Measurements from ENCODE around the gene FKBP7. TPM values are rescaled to one million over a fixed set of nuclear protein-coding genes. Genes with fewer than 3 reads are reported as not detected.

FKBP7 gene
- total and polyA plus RNA-seq, 2 of the 13 experiments (the other 11 are each of a cell fraction or from before 2014, with no cell fraction given) = 12.4 to 14.8 TPM

- TF ChIP-seq GZF1 (CRISPR knock-in tag; IDR thresholded peaks at IDR 0.05) (no peak), TEAD3 (CRISPR knock-in tag; optimal IDR thresholded peaks at IDR 0.05; ENCODE audit: borderline replicate concordance) (peak; percentile 2), ZNF598 (CRISPR knock-in tag; IDR thresholded peaks at IDR 0.05; ENCODE audit: borderline replicate concordance) (no peak), ZNF615 (CRISPR knock-in tag; IDR thresholded peaks at IDR 0.05; ENCODE audit: borderline replicate concordance) (peak; percentile 89; the same call in 1 of the 2 replicates), ATF3 (CRISPR knock-in tag; IDR thresholded peaks at IDR 0.05) (no peak), JUND (CRISPR knock-in tag; IDR thresholded peaks at IDR 0.05) (no peak), ZSCAN31 (CRISPR knock-in tag; IDR thresholded peaks at IDR 0.05; ENCODE audit: low read depth) (no peak), AHR (CRISPR knock-in tag; IDR thresholded peaks at IDR 0.05) (no peak), ZNF432 (CRISPR knock-in tag; IDR thresholded peaks at IDR 0.05; ENCODE audit: borderline replicate concordance) (no peak), DPF2 (CRISPR knock-in tag; IDR thresholded peaks at IDR 0.05; ENCODE audit: borderline replicate concordance, low read depth) (no peak), JUN (CRISPR knock-in tag; IDR thresholded peaks at IDR 0.05) (no peak), LCORL (IDR thresholded peaks at IDR 0.05) (no peak), LCORL (CRISPR knock-in tag; IDR thresholded peaks at IDR 0.05) (no peak), HDAC1 (CRISPR knock-in tag; IDR thresholded peaks at IDR 0.05) (no peak), KMT2B (CRISPR knock-in tag; IDR thresholded peaks at IDR 0.05) (0 out of 2 replicates have a peak, but pooled peaks have one; percentile 12), ELF1 (CRISPR knock-in tag; IDR thresholded peaks at IDR 0.05) (no peak), CEBPG (CRISPR knock-in tag; IDR thresholded peaks at IDR 0.05) (0 out of 2 replicates have a peak, but pooled peaks have one; percentile 3), PAX8 (CRISPR knock-in tag; IDR thresholded peaks at IDR 0.05; ENCODE audit: borderline replicate concordance) (no peak), THYN1 (CRISPR knock-in tag; IDR thresholded peaks at IDR 0.05; ENCODE audit: borderline replicate concordance, low read depth) (0 out of 2 replicates have a peak, but pooled peaks have one; percentile 53), SNRNP70 (IDR thresholded peaks at IDR 0.05; ENCODE audit: low read depth, low read length) (no peak)
- TF ChIP-seq, protein P1, sequence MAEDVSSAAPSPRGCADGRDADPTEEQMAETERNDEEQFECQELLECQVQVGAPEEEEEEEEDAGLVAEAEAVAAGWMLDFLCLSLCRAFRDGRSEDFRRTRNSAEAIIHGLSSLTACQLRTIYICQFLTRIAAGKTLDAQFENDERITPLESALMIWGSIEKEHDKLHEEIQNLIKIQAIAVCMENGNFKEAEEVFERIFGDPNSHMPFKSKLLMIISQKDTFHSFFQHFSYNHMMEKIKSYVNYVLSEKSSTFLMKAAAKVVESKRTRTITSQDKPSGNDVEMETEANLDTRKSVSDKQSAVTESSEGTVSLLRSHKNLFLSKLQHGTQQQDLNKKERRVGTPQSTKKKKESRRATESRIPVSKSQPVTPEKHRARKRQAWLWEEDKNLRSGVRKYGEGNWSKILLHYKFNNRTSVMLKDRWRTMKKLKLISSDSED (CRISPR knock-in tag; IDR thresholded peaks at IDR 0.05) = no peak
- TF ChIP-seq, protein P2, sequence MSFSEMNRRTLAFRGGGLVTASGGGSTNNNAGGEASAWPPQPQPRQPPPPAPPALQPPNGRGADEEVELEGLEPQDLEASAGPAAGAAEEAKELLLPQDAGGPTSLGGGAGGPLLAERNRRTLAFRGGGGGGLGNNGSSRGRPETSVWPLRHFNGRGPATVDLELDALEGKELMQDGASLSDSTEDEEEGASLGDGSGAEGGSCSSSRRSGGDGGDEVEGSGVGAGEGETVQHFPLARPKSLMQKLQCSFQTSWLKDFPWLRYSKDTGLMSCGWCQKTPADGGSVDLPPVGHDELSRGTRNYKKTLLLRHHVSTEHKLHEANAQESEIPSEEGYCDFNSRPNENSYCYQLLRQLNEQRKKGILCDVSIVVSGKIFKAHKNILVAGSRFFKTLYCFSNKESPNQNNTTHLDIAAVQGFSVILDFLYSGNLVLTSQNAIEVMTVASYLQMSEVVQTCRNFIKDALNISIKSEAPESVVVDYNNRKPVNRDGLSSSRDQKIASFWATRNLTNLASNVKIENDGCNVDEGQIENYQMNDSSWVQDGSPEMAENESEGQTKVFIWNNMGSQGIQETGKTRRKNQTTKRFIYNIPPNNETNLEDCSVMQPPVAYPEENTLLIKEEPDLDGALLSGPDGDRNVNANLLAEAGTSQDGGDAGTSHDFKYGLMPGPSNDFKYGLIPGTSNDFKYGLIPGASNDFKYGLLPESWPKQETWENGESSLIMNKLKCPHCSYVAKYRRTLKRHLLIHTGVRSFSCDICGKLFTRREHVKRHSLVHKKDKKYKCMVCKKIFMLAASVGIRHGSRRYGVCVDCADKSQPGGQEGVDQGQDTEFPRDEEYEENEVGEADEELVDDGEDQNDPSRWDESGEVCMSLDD (CRISPR knock-in tag; IDR thresholded peaks at IDR 0.05; ENCODE audit: borderline replicate concordance) = no peak
- TF ChIP-seq, protein P3, sequence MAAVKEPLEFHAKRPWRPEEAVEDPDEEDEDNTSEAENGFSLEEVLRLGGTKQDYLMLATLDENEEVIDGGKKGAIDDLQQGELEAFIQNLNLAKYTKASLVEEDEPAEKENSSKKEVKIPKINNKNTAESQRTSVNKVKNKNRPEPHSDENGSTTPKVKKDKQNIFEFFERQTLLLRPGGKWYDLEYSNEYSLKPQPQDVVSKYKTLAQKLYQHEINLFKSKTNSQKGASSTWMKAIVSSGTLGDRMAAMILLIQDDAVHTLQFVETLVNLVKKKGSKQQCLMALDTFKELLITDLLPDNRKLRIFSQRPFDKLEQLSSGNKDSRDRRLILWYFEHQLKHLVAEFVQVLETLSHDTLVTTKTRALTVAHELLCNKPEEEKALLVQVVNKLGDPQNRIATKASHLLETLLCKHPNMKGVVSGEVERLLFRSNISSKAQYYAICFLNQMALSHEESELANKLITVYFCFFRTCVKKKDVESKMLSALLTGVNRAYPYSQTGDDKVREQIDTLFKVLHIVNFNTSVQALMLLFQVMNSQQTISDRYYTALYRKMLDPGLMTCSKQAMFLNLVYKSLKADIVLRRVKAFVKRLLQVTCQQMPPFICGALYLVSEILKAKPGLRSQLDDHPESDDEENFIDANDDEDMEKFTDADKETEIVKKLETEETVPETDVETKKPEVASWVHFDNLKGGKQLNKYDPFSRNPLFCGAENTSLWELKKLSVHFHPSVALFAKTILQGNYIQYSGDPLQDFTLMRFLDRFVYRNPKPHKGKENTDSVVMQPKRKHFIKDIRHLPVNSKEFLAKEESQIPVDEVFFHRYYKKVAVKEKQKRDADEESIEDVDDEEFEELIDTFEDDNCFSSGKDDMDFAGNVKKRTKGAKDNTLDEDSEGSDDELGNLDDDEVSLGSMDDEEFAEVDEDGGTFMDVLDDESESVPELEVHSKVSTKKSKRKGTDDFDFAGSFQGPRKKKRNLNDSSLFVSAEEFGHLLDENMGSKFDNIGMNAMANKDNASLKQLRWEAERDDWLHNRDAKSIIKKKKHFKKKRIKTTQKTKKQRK (IDR thresholded peaks at IDR 0.05; ENCODE audit: low read length) = no peak
These were observed 28.5 kb downstream of the FKBP7 start (continued) for GRCh38 chr2:178449700-178450523.
